HG02678 (cell line): ENCODE data around the gene RNF222.

Source experiments
- ATAC-seq: cut with Tn5 transposase; IDR thresholded peaks from one replicate; pipeline ENCODE4 v1.9.1; 2021; ENCODE audit warnings: mild to moderate bottlenecking, moderate library complexity; ENCODE audit not compliant: unreplicated experiment

Gene RNF222

GRCh38 chr17:8397636-8398035 lies at the start of gene RNF222:
TSS of gene RNF222 (minus strand) at chr17:8397827. CDS start at chr17:8393461, 4,366 bp downstream.
- no peak for ATAC-seq

GRCh38 chr17:8445536-8445935 lies 47.9 kb upstream of the RNF222 start:
- no peak for ATAC-seq

GRCh38 chr17:8444494-8444893 lies 46.9 kb upstream of the RNF222 start:
- no peak for ATAC-seq

- ATAC-seq = no peak
These were observed 46.1 kb upstream of the RNF222 start for GRCh38 chr17:8443756-8444155.

- ATAC-seq = no peak
These were observed 44.7 kb upstream of the RNF222 start for GRCh38 chr17:8442310-8442709.

- ATAC-seq = no peak
These were observed 44.1 kb upstream of the RNF222 start for GRCh38 chr17:8441690-8442089.

- ATAC-seq = no peak
These were observed 42.1 kb upstream of the RNF222 start for GRCh38 chr17:8439681-8440080.

- ATAC-seq = no peak
These were observed 40.8 kb upstream of the RNF222 start for GRCh38 chr17:8438441-8438840.

GRCh38 chr17:8436844-8437171 lies 39.2 kb upstream of the RNF222 start:
- ATAC-seq = no peak

- ATAC-seq = peak; percentile 56
These were observed 38.7 kb upstream of the RNF222 start for GRCh38 chr17:8436169-8436843.

GRCh38 chr17:8435245-8436168 lies 37.9 kb upstream of the RNF222 start, which contains the start of gene NDEL1:
TSS of gene NDEL1 (plus strand) at chr17:8435884. CDS start at chr17:8444272, 8,388 bp downstream.
- peak; percentile 89 for ATAC-seq

GRCh38 chr17:8430966-8431365 lies 33.3 kb upstream of the RNF222 start:
- ATAC-seq = no peak

- ATAC-seq = no peak
These were observed 29.2 kb upstream of the RNF222 start for GRCh38 chr17:8426802-8427201.

GRCh38 chr17:8426094-8426720 lies 28.6 kb upstream of the RNF222 start:
- ATAC-seq = no peak

GRCh38 chr17:8421571-8421970 lies 23.9 kb upstream of the RNF222 start:
- no peak for ATAC-seq

GRCh38 chr17:8420041-8420934 lies 22.7 kb upstream of the RNF222 start:
- ATAC-seq = no peak

- no peak for ATAC-seq
These were observed 21.7 kb upstream of the RNF222 start for GRCh38 chr17:8419305-8419704.

GRCh38 chr17:8418471-8418870 lies 20.8 kb upstream of the RNF222 start:
- no peak for ATAC-seq

- ATAC-seq = no peak
These were observed 20.2 kb upstream of the RNF222 start for GRCh38 chr17:8417806-8418205.

GRCh38 chr17:8413938-8414337 lies 16.3 kb upstream of the RNF222 start:
- ATAC-seq = no peak

GRCh38 chr17:8413328-8413727 lies 15.7 kb upstream of the RNF222 start:
- no peak for ATAC-seq
